K562 (cell line): ENCODE data around the gene PSEN1. TPM values are rescaled to one million over a fixed set of nuclear protein-coding genes. Genes with fewer than 3 reads are reported as not detected.

Experiments used
- ATAC-seq: fragments of 200-7000 bp; cut with Tn5 transposase; 3 replicates; pipeline ENCODE4 v1.9.1; 2020; ENCODE audit warnings: moderate library complexity
- BruUV-seq: library from RNA; stranded (reverse); fragments of 400-500 nt; replicated peaks from 2 replicates; lab custom pipeline; 2021; lab: Mats Ljungman, UMichigan
- CTCF ChIA-PET: fragments of 300-600 bp; formaldehyde crosslinking; extraction: SDS; loops from one replicate; lab custom pipeline; 2021; ENCODE audit warnings: low intra/inter-chr PET ratio; lab: Yijun Ruan, JAX
- POLR2A ChIA-PET: fragments of 300-600, 350-650 bp; sonication (Branson Sonifier 250); formaldehyde crosslinking; extraction: SDS; loops from one replicate; lab custom pipeline; 2021; ENCODE audit warnings: antibody characterized with exemption, inconsistent platforms; lab: Yijun Ruan, JAX
- DNase-seq, 4 experiments: peaks; one replicate each; pipeline versions ENCODE4 v3.0.0 to v3.0.0-alpha.2; 2011 to 2018; ENCODE audit warnings: low spot score in 3 of 4, mixed read lengths in 3 of 4; ENCODE audit errors: extremely low read depth in 1 of 4
- FAIRE-seq: peaks from 2 replicates; lab custom pipeline; 2011; peaks lifted over from hg19 to GRCh38; lab: Jason Lieb, UNC
- H2AFZ ChIP-seq: 2 replicates; pipeline ENCODE4 v1.6.0; 2011; ENCODE audit warnings: low read depth, low read length, control low read depth, inconsistent platforms
- H3K27ac ChIP-seq: fragments of 200-600 bp; 3 replicates; pipeline ENCODE4 v1.8.0; 2011; ENCODE audit warnings: low read depth, mild to moderate bottlenecking, control low read depth, inconsistent platforms, low read length, moderate library complexity, mixed read lengths; ENCODE audit errors: extremely low read depth
- H3K27me3 ChIP-seq, 2 experiments: fragments of 300-600 bp in 1 of 2; 2 replicates in 1 of 2; 3 replicates in 1 of 2; pipeline versions ENCODE4 v1.6.0 to v1.8.0; 2011; ENCODE audit warnings: inconsistent platforms in 2 of 2, low read length in 2 of 2, mild to moderate bottlenecking in 1 of 2, mixed read lengths in 1 of 2, moderate library complexity in 1 of 2; ENCODE audit not compliant: control insufficient read depth in 2 of 2, insufficient read depth in 2 of 2
- H3K36me3 ChIP-seq: fragments of 300-600 bp; 3 replicates; pipeline ENCODE4 v1.8.0; 2011; ENCODE audit warnings: mild to moderate bottlenecking, low read length, inconsistent platforms; ENCODE audit not compliant: control insufficient read depth, insufficient read depth
- H3K4me1 ChIP-seq, 2 experiments: fragments of 200-600 bp in 1 of 2; replicated peaks in 1 of 2; 2 replicates in 1 of 2; 3 replicates in 1 of 2; pipeline versions ENCODE4 v1.5.1 to v1.8.0; 2011; ENCODE audit warnings: inconsistent platforms in 2 of 2, low read length in 2 of 2, mild to moderate bottlenecking in 1 of 2, mixed read lengths in 1 of 2, moderate library complexity in 1 of 2; ENCODE audit not compliant: control insufficient read depth in 2 of 2, insufficient read depth in 2 of 2
- H3K4me2 ChIP-seq: 2 replicates; pipeline ENCODE4 v1.6.1; 2011; ENCODE audit warnings: low read length, control low read depth, inconsistent platforms, mixed read lengths; ENCODE audit not compliant: insufficient read depth
- H3K4me3 ChIP-seq: fragments of 200-600 bp; sonication (generic), shearing (Covaris generic); 2 replicates; pipeline ENCODE4 v1.5.1; 2016; ENCODE audit warnings: control low read depth, inconsistent platforms
- H3K79me2 ChIP-seq: fragments of 200-600 bp; 3 replicates; pipeline ENCODE4 v1.8.0; 2011; ENCODE audit warnings: low read length, inconsistent platforms; ENCODE audit not compliant: control insufficient read depth, insufficient read depth
- H3K9ac ChIP-seq, 2 experiments: 2 replicates each; pipeline versions ENCODE4 v1.6.0 to v1.6.1; 2011; ENCODE audit warnings: low read depth in 2 of 2, low read length in 2 of 2, control low read depth in 1 of 2, inconsistent platforms in 1 of 2, mild to moderate bottlenecking in 1 of 2, mixed read lengths in 1 of 2; ENCODE audit not compliant: insufficient read depth in 1 of 2
- H3K9me1 ChIP-seq: one replicate; pipeline ENCODE4 v1.6.0; 2011; ENCODE audit warnings: inconsistent platforms, mild to moderate bottlenecking, low read length, moderate library complexity; ENCODE audit not compliant: control insufficient read depth, insufficient read depth
- H3K9me3 ChIP-seq: replicated peaks from 2 replicates; pipeline ENCODE4 v1.5.1; 2011; ENCODE audit warnings: low read depth, low read length, inconsistent platforms; ENCODE audit not compliant: control insufficient read depth, insufficient read depth
- H4K20me1 ChIP-seq: replicated peaks from 2 replicates; pipeline ENCODE4 v1.6.1; 2011; ENCODE audit warnings: low read length, inconsistent platforms, mixed read lengths; ENCODE audit not compliant: control insufficient read depth, insufficient read depth
- ARID3A ChIP-seq: IDR thresholded peaks from 2 replicates; pipeline ENCODE4 v1.6.1; 2012; ENCODE audit warnings: low read depth, low read length, improper control_type of control experiment, borderline replicate concordance
- BDP1 ChIP-seq: IDR thresholded peaks from 3 replicates; pipeline ENCODE4 v1.6.1; 2011; ENCODE audit not compliant: insufficient read length, insufficient read depth
- HDAC1 ChIP-seq, 2 experiments: fragments of 450-650 bp; IDR thresholded peaks; 2 replicates each; pipeline ENCODE4 v1.6.1; 2016 to 2017; ENCODE audit warnings: inconsistent platforms in 1 of 2, mild to moderate bottlenecking in 1 of 2, moderate library complexity in 1 of 2
- HINFP ChIP-seq: fragments of 450-650 bp; conservative IDR thresholded peaks from 2 replicates; pipeline ENCODE4 v1.6.1; 2016; ENCODE audit warnings: missing genetic modification characterization, low read depth, mild to moderate bottlenecking, control low read depth, missing compliant biosample characterization
- MYBL2 ChIP-seq, 2 experiments: fragments of 450-650 bp in 1 of 2; sonication (generic) in 1 of 2; formaldehyde crosslinking in 1 of 2; IDR thresholded peaks; 2 replicates each; pipeline versions ENCODE4 v1.6.1 to v1.8.1; 2017 to 2022; ENCODE audit warnings: borderline replicate concordance in 1 of 2, inconsistent platforms in 1 of 2, low read depth in 1 of 2, mild to moderate bottlenecking in 1 of 2, missing genetic modification reagents in 1 of 2, moderate library complexity in 1 of 2
- RCOR1 ChIP-seq, 2 experiments: IDR thresholded peaks; 2 replicates each; pipeline ENCODE4 v1.6.1; 2012; ENCODE audit warnings: low read depth in 2 of 2, low read length in 2 of 2, borderline replicate concordance in 1 of 2, improper control_type of control experiment in 1 of 2
- WGBS: fragments of 100-300 bp; shearing (Covaris generic); methylation state at CpG from one replicate; pipeline ENCODE4 v1.1.6; 2016; ENCODE audit warnings: low coverage, mixed read lengths; ENCODE audit not compliant: insufficient coverage; ENCODE audit errors: missing lambda C conversion rate; 5-methylcytosine and 5-hydroxymethylcytosine counted together
- in situ Hi-C: fragments of 300-500 bp; cut with MboI; formaldehyde crosslinking; loops from 4 replicates; pipeline ENCODE4 v1.15.0; 2018; ENCODE audit warnings: inconsistent platforms, mixed read lengths
- intact Hi-C: fragments of 100-400 bp; cut with micrococcal nuclease; formaldehyde crosslinking; loops from 2 replicates; pipeline ENCODE4 v1.14.2; 2022
- polyA plus RNA-seq, 8 experiments: library from polyadenylated mRNA; depleted of rRNA in 4 of 8; stranded (reverse) in 5 of 8; unstranded in 3 of 8; fragments of >200 nt; fragmentation: Nextera tagmentation in 2 of 8; fragmentation: Illumina TruSeq in 1 of 8; extraction: Ambion mirVana in 2 of 8; extraction: Trizol in 1 of 8; gene quantifications; 2 replicates each; pipeline versions ENCODE4 v1.2.1 to v1.2.3, GENCODE V29; 2011 to 2014; ENCODE audit warnings: inconsistent platforms in 1 of 8, missing spikeins in 1 of 8
- total RNA-seq, 7 experiments: library from RNA; depleted of rRNA in 6 of 7; stranded (reverse); fragments of >200 nt in 6 of 7; fragmentation: Illumina TruSeq in 2 of 7; extraction: Trizol in 2 of 7; gene quantifications; 2 replicates each; pipeline versions ENCODE4 v1.2.1 to v1.2.3, GENCODE V29; 2011 to 2021; ENCODE audit warnings: low replicate concordance in 1 of 7
- TF ChIP-seq, protein P1 (sequence below): fragments of 450-650 bp; IDR thresholded peaks from 2 replicates; pipeline ENCODE4 v1.6.1; 2016; ENCODE audit warnings: low read depth

The PSEN1 gene
- total and polyA plus RNA-seq, 9 of the 15 experiments (the other 6 are each of a cell fraction or from before 2014, with no cell fraction given): 6.5 to 25.2 (median 14.3) TPM

- ATAC-seq: no peak
- DNase-seq: no peak
- intact Hi-C loops: no loop called here
- no peak for FAIRE-seq
- Histone ChIP-seq H2AFZ (no peak overlapping the region), H3K79me2 (no peaks in the 10 kb centered on the region), H3K4me2 (no peak overlapping the region), H3K27ac (no peak overlapping the region), H3K4me1 (peaks cover 0 to 29% of the 10 kb centered on the region in 2 experiments; a peak in 2 of 5 replicates), H3K4me3 (no peak overlapping the region), H3K9me1 (no peaks in the 10 kb centered on the region), H3K27me3 (peaks cover 16 to 64% of the 10 kb centered on the region in 2 experiments; a peak in 4 of 5 replicates), H3K9ac (no peak overlapping the region), H3K9me3 (no peaks in the 10 kb centered on the region), H4K20me1 (no peaks in the 10 kb centered on the region), H3K36me3 (no peaks in the 10 kb centered on the region)
- no TSS peak for BruUV-seq
- CTCF ChIA-PET: no interaction called here
- WGBS: 2% methylated on average over 6 of the region's 10 CpGs
- in situ Hi-C loops: no loop called here
- POLR2A ChIA-PET: no interaction called here
- no peak for TF ChIP-seq BDP1
- TF ChIP-seq, protein P1, sequence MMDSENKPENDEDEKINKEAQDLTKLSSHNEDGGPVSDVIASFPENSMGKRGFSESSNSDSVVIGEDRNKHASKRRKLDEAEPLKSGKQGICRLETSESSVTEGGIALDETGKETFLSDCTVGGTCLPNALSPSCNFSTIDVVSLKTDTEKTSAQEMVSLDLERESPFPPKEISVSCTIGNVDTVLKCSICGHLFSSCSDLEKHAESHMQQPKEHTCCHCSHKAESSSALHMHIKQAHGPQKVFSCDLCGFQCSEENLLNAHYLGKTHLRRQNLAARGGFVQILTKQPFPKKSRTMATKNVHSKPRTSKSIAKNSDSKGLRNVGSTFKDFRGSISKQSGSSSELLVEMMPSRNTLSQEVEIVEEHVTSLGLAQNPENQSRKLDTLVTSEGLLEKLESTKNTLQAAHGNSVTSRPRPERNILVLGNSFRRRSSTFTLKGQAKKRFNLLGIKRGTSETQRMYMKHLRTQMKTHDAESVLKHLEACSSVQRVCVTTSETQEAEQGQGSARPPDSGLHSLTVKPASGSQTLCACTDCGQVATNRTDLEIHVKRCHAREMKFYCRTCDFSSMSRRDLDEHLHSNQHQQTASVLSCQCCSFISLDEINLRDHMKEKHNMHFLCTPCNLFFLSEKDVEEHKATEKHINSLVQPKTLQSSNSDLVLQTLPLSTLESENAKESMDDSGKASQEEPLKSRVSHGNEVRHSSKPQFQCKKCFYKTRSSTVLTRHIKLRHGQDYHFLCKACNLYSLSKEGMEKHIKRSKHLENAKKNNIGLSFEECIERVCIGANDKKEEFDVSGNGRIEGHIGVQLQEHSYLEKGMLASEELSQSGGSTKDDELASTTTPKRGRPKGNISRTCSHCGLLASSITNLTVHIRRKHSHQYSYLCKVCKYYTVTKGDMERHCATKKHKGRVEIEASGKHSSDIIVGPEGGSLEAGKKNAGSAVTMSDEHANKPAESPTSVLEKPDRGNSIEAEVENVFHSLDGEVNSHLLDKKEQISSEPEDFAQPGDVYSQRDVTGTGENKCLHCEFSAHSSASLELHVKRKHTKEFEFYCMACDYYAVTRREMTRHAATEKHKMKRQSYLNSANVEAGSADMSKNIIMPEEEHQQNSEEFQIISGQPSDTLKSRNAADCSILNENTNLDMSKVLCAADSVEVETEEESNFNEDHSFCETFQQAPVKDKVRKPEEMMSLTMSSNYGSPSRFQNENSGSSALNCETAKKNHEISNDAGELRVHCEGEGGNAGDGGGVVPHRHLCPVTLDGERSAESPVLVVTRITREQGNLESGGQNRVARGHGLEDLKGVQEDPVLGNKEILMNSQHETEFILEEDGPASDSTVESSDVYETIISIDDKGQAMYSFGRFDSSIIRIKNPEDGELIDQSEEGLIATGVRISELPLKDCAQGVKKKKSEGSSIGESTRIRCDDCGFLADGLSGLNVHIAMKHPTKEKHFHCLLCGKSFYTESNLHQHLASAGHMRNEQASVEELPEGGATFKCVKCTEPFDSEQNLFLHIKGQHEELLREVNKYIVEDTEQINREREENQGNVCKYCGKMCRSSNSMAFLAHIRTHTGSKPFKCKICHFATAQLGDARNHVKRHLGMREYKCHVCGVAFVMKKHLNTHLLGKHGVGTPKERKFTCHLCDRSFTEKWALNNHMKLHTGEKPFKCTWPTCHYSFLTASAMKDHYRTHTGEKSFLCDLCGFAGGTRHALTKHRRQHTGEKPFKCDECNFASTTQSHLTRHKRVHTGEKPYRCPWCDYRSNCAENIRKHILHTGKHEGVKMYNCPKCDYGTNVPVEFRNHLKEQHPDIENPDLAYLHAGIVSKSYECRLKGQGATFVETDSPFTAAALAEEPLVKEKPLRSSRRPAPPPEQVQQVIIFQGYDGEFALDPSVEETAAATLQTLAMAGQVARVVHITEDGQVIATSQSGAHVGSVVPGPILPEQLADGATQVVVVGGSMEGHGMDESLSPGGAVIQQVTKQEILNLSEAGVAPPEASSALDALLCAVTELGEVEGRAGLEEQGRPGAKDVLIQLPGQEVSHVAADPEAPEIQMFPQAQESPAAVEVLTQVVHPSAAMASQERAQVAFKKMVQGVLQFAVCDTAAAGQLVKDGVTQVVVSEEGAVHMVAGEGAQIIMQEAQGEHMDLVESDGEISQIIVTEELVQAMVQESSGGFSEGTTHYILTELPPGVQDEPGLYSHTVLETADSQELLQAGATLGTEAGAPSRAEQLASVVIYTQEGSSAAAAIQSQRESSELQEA: no peak
- no peak for TF ChIP-seq ARID3A
- no peak for TF ChIP-seq HINFP
- TF ChIP-seq HDAC1 (IDR thresholded peaks at IDR 0.05): no peak
- TF ChIP-seq RCOR1 (IDR thresholded peaks at IDR 0.05; ENCODE audit: borderline replicate concordance in 1 of 2, low read depth in 2 of 2, low read length in 2 of 2): no peak
- TF ChIP-seq MYBL2 (IDR thresholded peaks at IDR 0.05; ENCODE audit: low read depth): no peak
- TF ChIP-seq MYBL2 (CRISPR knock-in tag; IDR thresholded peaks at IDR 0.05; ENCODE audit: borderline replicate concordance): no peak
Measured at GRCh38 chr14:73240816-73241480, 104.6 kb downstream of the PSEN1 start.
